Measurements from ENCODE around the gene FCRL5.

DNA sequence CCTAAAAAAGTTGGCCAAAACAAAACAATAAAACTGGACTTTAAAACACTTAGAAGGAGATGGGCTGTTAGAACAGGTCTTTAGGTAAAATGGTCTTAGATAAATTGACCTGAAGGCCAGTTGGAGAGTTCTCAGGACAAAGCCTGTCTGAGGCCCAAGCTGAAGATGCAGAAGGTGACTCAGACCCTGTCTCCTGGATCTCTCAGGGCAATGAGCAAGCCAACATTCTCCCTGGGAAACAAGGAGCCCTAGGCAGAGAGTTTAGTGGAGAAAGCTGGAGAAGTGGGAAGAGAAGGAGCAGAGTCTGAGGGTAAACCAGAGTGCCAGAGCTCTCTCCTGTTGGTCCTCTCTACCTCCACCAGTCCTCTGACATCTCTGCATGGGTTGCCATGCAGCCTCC lies 70.1 kb downstream of the FCRL5 start:
- no peak for TF ChIP-seq CTCF (IDR thresholded peaks at IDR 0.05; ENCODE audit: extremely low read depth in 1 of 2, insufficient read depth in 1 of 2, low read depth in 1 of 2, low read length in 2 of 2)
- TF ChIP-seq JUN (IDR thresholded peaks at IDR 0.05; ENCODE audit: borderline replicate concordance, insufficient read depth, insufficient read length, low read depth): no peak
